NCI-H446 (cell line): ENCODE results near the gene SLC7A6OS.

Experiments
- DNase-seq, 2 experiments: peaks; one replicate each; lab custom pipeline; 2025; lab: John Stamatoyannopoulos, UW

SLC7A6OS gene

GRCh38 chr16:68344252-68344651, 33.5 kb upstream of the SLC7A6OS start:
- DNase-seq: no peak

- DNase-seq: no peak
Measured at GRCh38 chr16:68343137-68343536, 32.4 kb upstream of the SLC7A6OS start.

- DNase-seq: no peak
Measured at GRCh38 chr16:68342620-68343019, 31.9 kb upstream of the SLC7A6OS start.

- DNase-seq: no peak
Measured at GRCh38 chr16:68339214-68339613, 28.5 kb upstream of the SLC7A6OS start.

GRCh38 chr16:68338326-68339119, 27.8 kb upstream of the SLC7A6OS start:
- no peak for DNase-seq

GRCh38 chr16:68335175-68335574, 24.4 kb upstream of the SLC7A6OS start:
- DNase-seq: no peak

- no peak for DNase-seq
Measured at GRCh38 chr16:68332411-68333121, 21.8 kb upstream of the SLC7A6OS start.

- DNase-seq: no peak
Measured at GRCh38 chr16:68331879-68332410, 21.2 kb upstream of the SLC7A6OS start.

- DNase-seq: no peak
Measured at GRCh38 chr16:68328860-68329390, 18.2 kb upstream of the SLC7A6OS start.

GRCh38 chr16:68328151-68328859, 17.6 kb upstream of the SLC7A6OS start:
- peak; percentile 27 to 76 for DNase-seq

GRCh38 chr16:68324780-68325357, 14.1 kb upstream of the SLC7A6OS start:
- no peak for DNase-seq

GRCh38 chr16:68324336-68324735, 13.6 kb upstream of the SLC7A6OS start:
- no peak for DNase-seq

- DNase-seq: no peak
Measured at GRCh38 chr16:68319185-68319908, 8.6 kb upstream of the SLC7A6OS start.

GRCh38 chr16:68313116-68313515, 2.4 kb upstream of the SLC7A6OS start:
- DNase-seq: no peak

GRCh38 chr16:68310437-68310773, 341 bp downstream of the SLC7A6OS start:
- no peak for DNase-seq

- no peak for DNase-seq
Measured at GRCh38 chr16:68309799-68310198, 947 bp downstream of the SLC7A6OS start.

GRCh38 chr16:68306633-68307032, 4.1 kb downstream of the SLC7A6OS start:
- no peak for DNase-seq

GRCh38 chr16:68300734-68301459, 9.8 kb downstream of the SLC7A6OS start:
- no peak for DNase-seq

- no peak for DNase-seq
Measured at GRCh38 chr16:68299571-68300453, 10.9 kb downstream of the SLC7A6OS start.
